HL-60 (cell line): ENCODE data around the gene WDR27.

Source experiments
- TF ChIP-seq, protein P1 (sequence below): IDR thresholded peaks from one replicate; pipeline ENCODE4 v1.5.1; 2011; ENCODE audit warnings: low read length, control low read depth, inconsistent platforms; ENCODE audit not compliant: insufficient read depth
- TF ChIP-seq, protein P2 (sequence below): IDR thresholded peaks from 2 replicates; pipeline ENCODE4 v1.6.1; 2012; ENCODE audit warnings: low read depth; ENCODE audit not compliant: insufficient replicate concordance

DNA sequence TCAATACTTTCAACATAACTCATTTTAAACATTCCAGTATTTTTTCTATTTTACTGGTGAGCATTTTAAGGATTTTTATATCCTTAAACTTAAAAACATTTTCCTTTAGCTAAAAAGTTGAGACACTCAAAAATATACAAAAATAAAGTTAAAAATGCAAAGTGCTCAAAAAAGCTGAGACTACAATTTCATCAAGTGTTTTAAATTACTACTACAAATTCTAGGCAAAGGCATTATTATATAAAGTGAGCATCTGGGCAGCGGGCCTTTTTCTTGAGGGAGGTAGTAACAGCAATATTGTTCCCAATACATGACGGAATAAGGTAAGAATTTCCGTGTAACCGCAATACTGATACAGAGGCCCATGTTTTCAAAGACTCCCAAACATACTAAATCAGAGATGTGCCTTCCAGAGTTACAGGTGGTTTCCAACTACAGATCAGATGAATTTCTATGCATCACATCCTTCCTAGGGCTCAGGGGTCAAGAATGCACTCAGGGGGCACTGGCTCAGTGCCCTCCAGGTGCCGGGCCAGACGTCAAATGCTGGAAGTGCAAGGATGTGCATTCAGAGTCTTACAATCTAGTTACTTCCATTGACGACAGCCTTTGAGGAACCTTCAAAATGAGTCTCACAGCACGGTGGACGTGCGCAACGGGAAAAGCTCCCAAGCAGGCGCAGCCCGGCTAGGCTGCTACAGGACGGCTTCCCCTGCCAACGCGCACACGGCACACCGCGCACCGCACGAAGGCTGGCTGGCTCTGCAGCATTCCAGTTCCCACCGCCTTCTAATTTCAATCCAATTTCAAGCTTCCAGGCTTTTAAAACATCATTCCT lies 20.8 kb upstream of the WDR27 start:
- TF ChIP-seq, protein P1, sequence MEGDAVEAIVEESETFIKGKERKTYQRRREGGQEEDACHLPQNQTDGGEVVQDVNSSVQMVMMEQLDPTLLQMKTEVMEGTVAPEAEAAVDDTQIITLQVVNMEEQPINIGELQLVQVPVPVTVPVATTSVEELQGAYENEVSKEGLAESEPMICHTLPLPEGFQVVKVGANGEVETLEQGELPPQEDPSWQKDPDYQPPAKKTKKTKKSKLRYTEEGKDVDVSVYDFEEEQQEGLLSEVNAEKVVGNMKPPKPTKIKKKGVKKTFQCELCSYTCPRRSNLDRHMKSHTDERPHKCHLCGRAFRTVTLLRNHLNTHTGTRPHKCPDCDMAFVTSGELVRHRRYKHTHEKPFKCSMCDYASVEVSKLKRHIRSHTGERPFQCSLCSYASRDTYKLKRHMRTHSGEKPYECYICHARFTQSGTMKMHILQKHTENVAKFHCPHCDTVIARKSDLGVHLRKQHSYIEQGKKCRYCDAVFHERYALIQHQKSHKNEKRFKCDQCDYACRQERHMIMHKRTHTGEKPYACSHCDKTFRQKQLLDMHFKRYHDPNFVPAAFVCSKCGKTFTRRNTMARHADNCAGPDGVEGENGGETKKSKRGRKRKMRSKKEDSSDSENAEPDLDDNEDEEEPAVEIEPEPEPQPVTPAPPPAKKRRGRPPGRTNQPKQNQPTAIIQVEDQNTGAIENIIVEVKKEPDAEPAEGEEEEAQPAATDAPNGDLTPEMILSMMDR: no peak
- TF ChIP-seq, protein P2, sequence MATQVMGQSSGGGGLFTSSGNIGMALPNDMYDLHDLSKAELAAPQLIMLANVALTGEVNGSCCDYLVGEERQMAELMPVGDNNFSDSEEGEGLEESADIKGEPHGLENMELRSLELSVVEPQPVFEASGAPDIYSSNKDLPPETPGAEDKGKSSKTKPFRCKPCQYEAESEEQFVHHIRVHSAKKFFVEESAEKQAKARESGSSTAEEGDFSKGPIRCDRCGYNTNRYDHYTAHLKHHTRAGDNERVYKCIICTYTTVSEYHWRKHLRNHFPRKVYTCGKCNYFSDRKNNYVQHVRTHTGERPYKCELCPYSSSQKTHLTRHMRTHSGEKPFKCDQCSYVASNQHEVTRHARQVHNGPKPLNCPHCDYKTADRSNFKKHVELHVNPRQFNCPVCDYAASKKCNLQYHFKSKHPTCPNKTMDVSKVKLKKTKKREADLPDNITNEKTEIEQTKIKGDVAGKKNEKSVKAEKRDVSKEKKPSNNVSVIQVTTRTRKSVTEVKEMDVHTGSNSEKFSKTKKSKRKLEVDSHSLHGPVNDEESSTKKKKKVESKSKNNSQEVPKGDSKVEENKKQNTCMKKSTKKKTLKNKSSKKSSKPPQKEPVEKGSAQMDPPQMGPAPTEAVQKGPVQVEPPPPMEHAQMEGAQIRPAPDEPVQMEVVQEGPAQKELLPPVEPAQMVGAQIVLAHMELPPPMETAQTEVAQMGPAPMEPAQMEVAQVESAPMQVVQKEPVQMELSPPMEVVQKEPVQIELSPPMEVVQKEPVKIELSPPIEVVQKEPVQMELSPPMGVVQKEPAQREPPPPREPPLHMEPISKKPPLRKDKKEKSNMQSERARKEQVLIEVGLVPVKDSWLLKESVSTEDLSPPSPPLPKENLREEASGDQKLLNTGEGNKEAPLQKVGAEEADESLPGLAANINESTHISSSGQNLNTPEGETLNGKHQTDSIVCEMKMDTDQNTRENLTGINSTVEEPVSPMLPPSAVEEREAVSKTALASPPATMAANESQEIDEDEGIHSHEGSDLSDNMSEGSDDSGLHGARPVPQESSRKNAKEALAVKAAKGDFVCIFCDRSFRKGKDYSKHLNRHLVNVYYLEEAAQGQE: no peak
